HepG2 (cell line): Measurements from ENCODE around the gene NCKIPSD. TPM values are rescaled to one million over a fixed set of nuclear protein-coding genes. Genes with fewer than 3 reads are reported as not detected.

ENCODE experiments used
- ATAC-seq: fragments of 200-7000 bp; cut with Tn5 transposase; 3 replicates; pipeline ENCODE4 v1.9.1; 2020; ENCODE audit warnings: mild to moderate bottlenecking, moderate library complexity
- BruUV-seq: library from RNA; stranded (reverse); fragments of 400-500 nt; replicated peaks from 2 replicates; lab custom pipeline; 2021; lab: Mats Ljungman, UMichigan
- CTCF ChIA-PET: fragments of 300-600 bp; formaldehyde crosslinking; extraction: SDS; loops from one replicate; lab custom pipeline; 2021; ENCODE audit warnings: low total read pairs, inconsistent platforms, low intra/inter-chr PET ratio; lab: Yijun Ruan, JAX
- POLR2A ChIA-PET: fragments of 350-600 bp; sonication (Branson Sonifier 250); formaldehyde crosslinking; loops from one replicate; lab custom pipeline; 2020; ENCODE audit warnings: antibody characterized with exemption, inconsistent platforms; lab: Yijun Ruan, JAX
- DNase-seq: peaks from one replicate; pipeline ENCODE4 v3.0.0-alpha.2; 2015; ENCODE audit warnings: low spot score
- FAIRE-seq: peaks from 3 replicates; lab custom pipeline; 2011; peaks lifted over from hg19 to GRCh38; lab: Jason Lieb, UNC
- H2AFZ ChIP-seq: one replicate; pipeline ENCODE4 v1.6.1; 2011; ENCODE audit warnings: low read length, inconsistent platforms
- H3K27ac ChIP-seq: fragments of 300-600 bp; 3 replicates; pipeline ENCODE4 v1.8.0; 2011; ENCODE audit warnings: mixed run types, mild to moderate bottlenecking, mixed read lengths, low read length, inconsistent platforms; ENCODE audit not compliant: insufficient read depth; ENCODE audit errors: extremely low read length
- H3K27me3 ChIP-seq, 2 experiments: fragments of 200-600 bp in 1 of 2; 2 replicates in 1 of 2; 3 replicates in 1 of 2; pipeline versions ENCODE4 v1.6.0 to v1.8.0; 2011; ENCODE audit warnings: low read length in 2 of 2, mild to moderate bottlenecking in 2 of 2, moderate library complexity in 2 of 2, inconsistent platforms in 1 of 2; ENCODE audit not compliant: insufficient read depth in 2 of 2, control insufficient read depth in 1 of 2
- H3K36me3 ChIP-seq, 2 experiments: fragments of 200-600 bp in 1 of 2; replicated peaks in 1 of 2; 2 replicates in 1 of 2; 3 replicates in 1 of 2; pipeline versions ENCODE4 v1.5.1 to v1.8.0; 2011; ENCODE audit warnings: low read length in 2 of 2, inconsistent platforms in 1 of 2; ENCODE audit not compliant: insufficient read depth in 2 of 2, control insufficient read depth in 1 of 2
- H3K4me1 ChIP-seq: 2 replicates; pipeline ENCODE4 v1.5.1; 2012; ENCODE audit warnings: low read length, inconsistent platforms; ENCODE audit not compliant: insufficient read depth
- H3K4me2 ChIP-seq: 2 replicates; pipeline ENCODE4 v1.6.0; 2011; ENCODE audit warnings: low read depth, low read length, inconsistent platforms
- H3K4me3 ChIP-seq, 3 experiments: fragments of 200-600 bp in 1 of 3; sonication (generic), shearing (Covaris generic) in 1 of 3; replicated peaks in 1 of 3; 2 replicates each; pipeline ENCODE4 v1.5.1; 2011 to 2016; ENCODE audit warnings: low read length in 3 of 3, inconsistent platforms in 2 of 3, low read depth in 2 of 3, mild to moderate bottlenecking in 2 of 3, control low read depth in 1 of 3, mixed read lengths in 1 of 3; ENCODE audit not compliant: insufficient read depth in 1 of 3
- H3K79me2 ChIP-seq: one replicate; pipeline ENCODE4 v1.6.1; 2011; ENCODE audit warnings: low read length, inconsistent platforms; ENCODE audit not compliant: insufficient read depth
- H3K9ac ChIP-seq: 2 replicates; pipeline ENCODE4 v1.6.0; 2011; ENCODE audit warnings: mild to moderate bottlenecking, low read depth, low read length, inconsistent platforms; ENCODE audit not compliant: insufficient read depth
- H3K9me3 ChIP-seq: 2 replicates; pipeline ENCODE4 v1.5.1; 2012; ENCODE audit warnings: mild to moderate bottlenecking, low read length
- H4K20me1 ChIP-seq: 2 replicates; pipeline ENCODE4 v1.6.0; 2011; ENCODE audit warnings: inconsistent platforms, mild to moderate bottlenecking, low read length, moderate library complexity; ENCODE audit not compliant: insufficient read depth
- CENPT ChIP-seq: sonication (generic); formaldehyde crosslinking; IDR thresholded peaks from 2 replicates; pipeline ENCODE4 v1.8.0; 2022; ENCODE audit warnings: low read depth, mild to moderate bottlenecking, moderate library complexity, missing genetic modification reagents
- ELF1 ChIP-seq: sonication (generic); formaldehyde crosslinking; IDR thresholded peaks from 2 replicates; pipeline ENCODE4 v1.4.0; 2020; ENCODE audit warnings: missing genetic modification reagents
- POLR2A ChIP-seq, 2 experiments: IDR thresholded peaks; 2 replicates each; pipeline ENCODE4 v1.6.1; 2011; ENCODE audit warnings: low read depth in 2 of 2, low read length in 2 of 2, mild to moderate bottlenecking in 1 of 2, moderate library complexity in 1 of 2; ENCODE audit not compliant: insufficient read depth in 1 of 2
- REPIN1 ChIP-seq: sonication (generic); formaldehyde crosslinking; IDR thresholded peaks from 2 replicates; pipeline ENCODE4 v1.8.0; 2022; ENCODE audit warnings: missing genetic modification reagents, low read depth, mild to moderate bottlenecking, borderline replicate concordance
- TGIF2 ChIP-seq: IDR thresholded peaks from 2 replicates; pipeline ENCODE4 v1.6.1; 2016; ENCODE audit warnings: control low read depth, missing compliant biosample characterization
- U2AF2 ChIP-seq: fragments of 200-400 bp; formaldehyde crosslinking; IDR thresholded peaks from 2 replicates; pipeline ENCODE4 v1.6.1; 2017; ENCODE audit warnings: low read depth, mild to moderate bottlenecking, low read length
- ZC3H13 ChIP-seq: sonication (generic); formaldehyde crosslinking; IDR thresholded peaks from 2 replicates; pipeline ENCODE4 v1.8.1; 2023; ENCODE audit warnings: mild to moderate bottlenecking, missing genetic modification reagents, moderate library complexity
- ZFX ChIP-seq: sonication (generic); formaldehyde crosslinking; IDR thresholded peaks from 2 replicates; pipeline ENCODE4 v1.4.0; 2020; ENCODE audit warnings: mild to moderate bottlenecking, low read depth, missing genetic modification reagents, moderate library complexity
- ZNF549 ChIP-seq: sonication (generic); formaldehyde crosslinking; IDR thresholded peaks from 2 replicates; pipeline ENCODE4 v1.5.0; 2020; ENCODE audit warnings: missing genetic modification reagents
- ZNF556 ChIP-seq: sonication (generic); formaldehyde crosslinking; IDR thresholded peaks from 2 replicates; pipeline ENCODE4 v1.4.0; 2020; ENCODE audit warnings: mild to moderate bottlenecking, missing genetic modification reagents, borderline replicate concordance
- WGBS: methylation state at CpG from one replicate; pipeline ENCODE4 v1.1.6; 2017; ENCODE audit warnings: low lambda C conversion rate; 5-methylcytosine and 5-hydroxymethylcytosine counted together
- in situ Hi-C: cut with HindIII; loops from 2 replicates; pipeline ENCODE4 v1.10.0; 2017; ENCODE audit warnings: low pct_unique_long_range_greater_than_20kb; ENCODE audit not compliant: extremely low pct_ligation_motif_present
- intact Hi-C: fragments of 100-400 bp; cut with micrococcal nuclease; formaldehyde crosslinking; loops from one replicate; pipeline ENCODE4 v1.10.0; 2022; ENCODE audit not compliant: unreplicated experiment
- polyA plus RNA-seq, 8 experiments: library from polyadenylated mRNA; depleted of rRNA in 3 of 8; stranded (reverse) in 7 of 8; unstranded in 1 of 8; fragments of >200 nt; fragmentation: Illumina TruSeq in 4 of 8; extraction: Trizol in 4 of 8; gene quantifications; 2 replicates each; pipeline versions ENCODE4 v1.2.1 to v1.2.3, GENCODE V29; 2011 to 2016; ENCODE audit warnings: low read depth in 4 of 8, missing spikeins in 1 of 8, mixed read lengths in 1 of 8; ENCODE audit not compliant: insufficient read depth in 1 of 8
- total RNA-seq, 5 experiments: library from RNA; depleted of rRNA; stranded (reverse); fragments of >200 nt; fragmentation: Illumina TruSeq; extraction: Trizol; gene quantifications; 2 replicates each; pipeline ENCODE4 v1.2.3, GENCODE V29; 2016; ENCODE audit warnings: low read depth in 1 of 5
- TF ChIP-seq, protein P1 (sequence below): sonication (generic); formaldehyde crosslinking; conservative IDR thresholded peaks from 2 replicates; pipeline ENCODE4 v1.8.0; 2022; ENCODE audit warnings: low read depth, missing genetic modification reagents
- TF ChIP-seq, protein P2 (sequence below): IDR thresholded peaks from 2 replicates; pipeline ENCODE4 v1.6.1; 2016; ENCODE audit warnings: low read depth, missing genetic modification reagents, missing compliant biosample characterization
- TF ChIP-seq, protein P3 (sequence below): sonication (generic); formaldehyde crosslinking; IDR thresholded peaks from 2 replicates; pipeline ENCODE4 v1.4.0; 2020; ENCODE audit warnings: missing genetic modification reagents

NCKIPSD gene
- total and polyA plus RNA-seq, 2 of the 13 experiments (the other 11 are each of a cell fraction or from before 2014, with no cell fraction given), result 13.5 to 35.2 TPM

DNA sequence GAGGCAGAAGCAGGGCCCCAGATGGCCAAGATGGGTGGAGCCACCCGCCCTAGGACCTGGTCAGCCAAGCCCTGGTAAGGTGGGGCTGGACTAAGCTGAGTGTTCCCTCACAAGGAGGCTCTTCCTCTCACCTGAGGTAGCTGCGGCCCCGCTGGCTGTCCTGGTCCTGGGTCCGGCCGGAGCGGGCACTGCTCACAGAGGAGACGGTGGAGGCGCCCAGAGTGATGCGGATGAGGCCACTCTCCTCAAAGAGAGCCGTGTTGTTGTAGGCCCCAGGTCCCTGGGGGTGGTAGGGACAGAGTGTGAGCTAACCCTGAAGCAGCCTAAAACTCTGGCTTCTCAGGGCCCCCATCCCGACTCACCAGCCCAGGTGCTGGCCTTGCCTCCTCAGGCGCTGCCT, 43.1 kb downstream of the NCKIPSD start:
- Histone ChIP-seq H3K27ac (no peak overlapping the region), H3K9me3 (no peaks in the 10 kb centered on the region), H3K9ac (no peak overlapping the region), H3K4me3 (no peak overlapping the region), H3K36me3 (peaks cover 1 to 2% of the 10 kb centered on the region in 2 experiments; a peak in 2 of 5 replicates), H3K4me2 (no peak overlapping the region), H3K79me2 (no peaks in the 10 kb centered on the region), H2AFZ (no peak overlapping the region), H3K4me1 (peaks cover 10% of the 10 kb centered on the region), H4K20me1 (no peaks in the 10 kb centered on the region), H3K27me3 (no peaks in the 10 kb centered on the region)
- WGBS, result 86% methylated on average over 9 of the region's 12 CpGs
- ChIA-PET CTCF (no interaction called here), POLR2A (no interaction called here)
- ATAC-seq, result no peak
- in situ Hi-C loops (no loop called here), intact Hi-C loops (no loop called here)
- no peak for DNase-seq
- BruUV-seq, result no TSS peak
- FAIRE-seq, result no peak
- no peak for TF ChIP-seq ZNF556 (CRISPR knock-in tag)
- no peak for TF ChIP-seq REPIN1 (CRISPR knock-in tag)
- TF ChIP-seq ELF1 (CRISPR knock-in tag), result no peak
- TF ChIP-seq TGIF2, result no peak
- TF ChIP-seq CENPT, result no peak
- no peak for TF ChIP-seq ZFX (CRISPR knock-in tag)
- TF ChIP-seq, protein P1, sequence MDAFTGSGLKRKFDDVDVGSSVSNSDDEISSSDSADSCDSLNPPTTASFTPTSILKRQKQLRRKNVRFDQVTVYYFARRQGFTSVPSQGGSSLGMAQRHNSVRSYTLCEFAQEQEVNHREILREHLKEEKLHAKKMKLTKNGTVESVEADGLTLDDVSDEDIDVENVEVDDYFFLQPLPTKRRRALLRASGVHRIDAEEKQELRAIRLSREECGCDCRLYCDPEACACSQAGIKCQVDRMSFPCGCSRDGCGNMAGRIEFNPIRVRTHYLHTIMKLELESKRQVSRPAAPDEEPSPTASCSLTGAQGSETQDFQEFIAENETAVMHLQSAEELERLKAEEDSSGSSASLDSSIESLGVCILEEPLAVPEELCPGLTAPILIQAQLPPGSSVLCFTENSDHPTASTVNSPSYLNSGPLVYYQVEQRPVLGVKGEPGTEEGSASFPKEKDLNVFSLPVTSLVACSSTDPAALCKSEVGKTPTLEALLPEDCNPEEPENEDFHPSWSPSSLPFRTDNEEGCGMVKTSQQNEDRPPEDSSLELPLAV (CRISPR knock-in tag), result no peak
- TF ChIP-seq U2AF2, result no peak
- TF ChIP-seq POLR2A (IDR thresholded peaks at IDR 0.05; ENCODE audit: insufficient read depth in 1 of 2, low read depth in 2 of 2, low read length in 2 of 2), result no peak
- no peak for TF ChIP-seq ZNF549 (CRISPR knock-in tag)
- no peak for TF ChIP-seq ZC3H13
- TF ChIP-seq, protein P2, sequence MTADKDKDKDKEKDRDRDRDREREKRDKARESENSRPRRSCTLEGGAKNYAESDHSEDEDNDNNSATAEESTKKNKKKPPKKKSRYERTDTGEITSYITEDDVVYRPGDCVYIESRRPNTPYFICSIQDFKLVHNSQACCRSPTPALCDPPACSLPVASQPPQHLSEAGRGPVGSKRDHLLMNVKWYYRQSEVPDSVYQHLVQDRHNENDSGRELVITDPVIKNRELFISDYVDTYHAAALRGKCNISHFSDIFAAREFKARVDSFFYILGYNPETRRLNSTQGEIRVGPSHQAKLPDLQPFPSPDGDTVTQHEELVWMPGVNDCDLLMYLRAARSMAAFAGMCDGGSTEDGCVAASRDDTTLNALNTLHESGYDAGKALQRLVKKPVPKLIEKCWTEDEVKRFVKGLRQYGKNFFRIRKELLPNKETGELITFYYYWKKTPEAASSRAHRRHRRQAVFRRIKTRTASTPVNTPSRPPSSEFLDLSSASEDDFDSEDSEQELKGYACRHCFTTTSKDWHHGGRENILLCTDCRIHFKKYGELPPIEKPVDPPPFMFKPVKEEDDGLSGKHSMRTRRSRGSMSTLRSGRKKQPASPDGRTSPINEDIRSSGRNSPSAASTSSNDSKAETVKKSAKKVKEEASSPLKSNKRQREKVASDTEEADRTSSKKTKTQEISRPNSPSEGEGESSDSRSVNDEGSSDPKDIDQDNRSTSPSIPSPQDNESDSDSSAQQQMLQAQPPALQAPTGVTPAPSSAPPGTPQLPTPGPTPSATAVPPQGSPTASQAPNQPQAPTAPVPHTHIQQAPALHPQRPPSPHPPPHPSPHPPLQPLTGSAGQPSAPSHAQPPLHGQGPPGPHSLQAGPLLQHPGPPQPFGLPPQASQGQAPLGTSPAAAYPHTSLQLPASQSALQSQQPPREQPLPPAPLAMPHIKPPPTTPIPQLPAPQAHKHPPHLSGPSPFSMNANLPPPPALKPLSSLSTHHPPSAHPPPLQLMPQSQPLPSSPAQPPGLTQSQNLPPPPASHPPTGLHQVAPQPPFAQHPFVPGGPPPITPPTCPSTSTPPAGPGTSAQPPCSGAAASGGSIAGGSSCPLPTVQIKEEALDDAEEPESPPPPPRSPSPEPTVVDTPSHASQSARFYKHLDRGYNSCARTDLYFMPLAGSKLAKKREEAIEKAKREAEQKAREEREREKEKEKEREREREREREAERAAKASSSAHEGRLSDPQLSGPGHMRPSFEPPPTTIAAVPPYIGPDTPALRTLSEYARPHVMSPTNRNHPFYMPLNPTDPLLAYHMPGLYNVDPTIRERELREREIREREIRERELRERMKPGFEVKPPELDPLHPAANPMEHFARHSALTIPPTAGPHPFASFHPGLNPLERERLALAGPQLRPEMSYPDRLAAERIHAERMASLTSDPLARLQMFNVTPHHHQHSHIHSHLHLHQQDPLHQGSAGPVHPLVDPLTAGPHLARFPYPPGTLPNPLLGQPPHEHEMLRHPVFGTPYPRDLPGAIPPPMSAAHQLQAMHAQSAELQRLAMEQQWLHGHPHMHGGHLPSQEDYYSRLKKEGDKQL (CRISPR knock-in tag), result no peak
- TF ChIP-seq, protein P3, sequence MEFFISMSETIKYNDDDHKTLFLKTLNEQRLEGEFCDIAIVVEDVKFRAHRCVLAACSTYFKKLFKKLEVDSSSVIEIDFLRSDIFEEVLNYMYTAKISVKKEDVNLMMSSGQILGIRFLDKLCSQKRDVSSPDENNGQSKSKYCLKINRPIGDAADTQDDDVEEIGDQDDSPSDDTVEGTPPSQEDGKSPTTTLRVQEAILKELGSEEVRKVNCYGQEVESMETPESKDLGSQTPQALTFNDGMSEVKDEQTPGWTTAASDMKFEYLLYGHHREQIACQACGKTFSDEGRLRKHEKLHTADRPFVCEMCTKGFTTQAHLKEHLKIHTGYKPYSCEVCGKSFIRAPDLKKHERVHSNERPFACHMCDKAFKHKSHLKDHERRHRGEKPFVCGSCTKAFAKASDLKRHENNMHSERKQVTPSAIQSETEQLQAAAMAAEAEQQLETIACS (CRISPR knock-in tag), result no peak
